ENCODE results near the gene DBET. TPM values are rescaled to one million over a fixed set of nuclear protein-coding genes. Genes with fewer than 3 reads are reported as not detected.
"Not testable (repeated sequence)": the region's sequence is repeated elsewhere in the genome, so short reads cannot be mapped to it uniquely, and the experiment has no call there.

Gene DBET
- total and polyA plus RNA-seq, 5 donors from 2014 or later, result not detected

GRCh38 chr4:190109390-190110011 is 45.2 kb downstream of the DBET start:
- not testable (repeated sequence) for ATAC-seq (ENCODE audit: low read depth in 2 of 2); H3K9me3 ChIP-seq (ENCODE audit: control insufficient read depth in 2 of 2, low read length in 2 of 2); H3K4me3 ChIP-seq (ENCODE audit: low read depth, low read length); H3K27ac ChIP-seq (ENCODE audit: insufficient read depth, low read length, poor library complexity, severe bottlenecking); DNase-seq; H3K9me3 Mint-ChIP-seq; H3K4me1 Mint-ChIP-seq; H3K27me3 ChIP-seq (ENCODE audit: control insufficient read depth, insufficient read depth, low read length); H3K36me3 ChIP-seq (ENCODE audit: control insufficient read depth, insufficient read depth, low read length); H3K4me1 ChIP-seq (ENCODE audit: control insufficient read depth, insufficient read depth, low read length, poor library complexity, severe bottlenecking); H3K4me3 Mint-ChIP-seq; H3K36me3 Mint-ChIP-seq; H3K27ac Mint-ChIP-seq; H3K27me3 Mint-ChIP-seq

GRCh38 chr4:190110033-190110432 is 45.7 kb downstream of the DBET start:
- H3K27ac ChIP-seq (ENCODE audit: insufficient read depth, low read length, poor library complexity, severe bottlenecking); H3K9me3 Mint-ChIP-seq; ATAC-seq (ENCODE audit: low read depth in 2 of 2); H3K27ac Mint-ChIP-seq; DNase-seq; H3K4me1 Mint-ChIP-seq; H3K4me1 ChIP-seq (ENCODE audit: control insufficient read depth, insufficient read depth, low read length, poor library complexity, severe bottlenecking); H3K27me3 Mint-ChIP-seq; H3K4me3 Mint-ChIP-seq; H3K9me3 ChIP-seq (ENCODE audit: control insufficient read depth in 2 of 2, low read length in 2 of 2); H3K36me3 Mint-ChIP-seq; H3K27me3 ChIP-seq (ENCODE audit: control insufficient read depth, insufficient read depth, low read length); H3K36me3 ChIP-seq (ENCODE audit: control insufficient read depth, insufficient read depth, low read length); H3K4me3 ChIP-seq (ENCODE audit: low read depth, low read length): not testable (repeated sequence)

GRCh38 chr4:190110570-190111295 is 46.4 kb downstream of the DBET start:
- not testable (repeated sequence) for H3K4me3 Mint-ChIP-seq; H3K27me3 Mint-ChIP-seq; H3K36me3 ChIP-seq (ENCODE audit: control insufficient read depth, insufficient read depth, low read length); H3K4me1 ChIP-seq (ENCODE audit: control insufficient read depth, insufficient read depth, low read length, poor library complexity, severe bottlenecking); H3K27ac ChIP-seq (ENCODE audit: insufficient read depth, low read length, poor library complexity, severe bottlenecking); H3K27ac Mint-ChIP-seq; H3K36me3 Mint-ChIP-seq; ATAC-seq (ENCODE audit: low read depth in 2 of 2); H3K27me3 ChIP-seq (ENCODE audit: control insufficient read depth, insufficient read depth, low read length); H3K9me3 ChIP-seq (ENCODE audit: control insufficient read depth in 2 of 2, low read length in 2 of 2); H3K4me3 ChIP-seq (ENCODE audit: low read depth, low read length); H3K9me3 Mint-ChIP-seq; DNase-seq; H3K4me1 Mint-ChIP-seq

GRCh38 chr4:190112879-190113278 is 48.6 kb downstream of the DBET start:
- not testable (repeated sequence) for H3K36me3 ChIP-seq (ENCODE audit: control insufficient read depth, insufficient read depth, low read length); DNase-seq; H3K27ac ChIP-seq (ENCODE audit: insufficient read depth, low read length, poor library complexity, severe bottlenecking); H3K4me1 ChIP-seq (ENCODE audit: control insufficient read depth, insufficient read depth, low read length, poor library complexity, severe bottlenecking); ATAC-seq (ENCODE audit: low read depth in 2 of 2); H3K27ac Mint-ChIP-seq; H3K9me3 Mint-ChIP-seq; H3K4me3 ChIP-seq (ENCODE audit: low read depth, low read length); H3K4me3 Mint-ChIP-seq; H3K9me3 ChIP-seq (ENCODE audit: control insufficient read depth in 2 of 2, low read length in 2 of 2); H3K27me3 Mint-ChIP-seq; H3K4me1 Mint-ChIP-seq; H3K36me3 Mint-ChIP-seq; H3K27me3 ChIP-seq (ENCODE audit: control insufficient read depth, insufficient read depth, low read length)

GRCh38 chr4:190114991-190115390 is 50.7 kb downstream of the DBET start:
- not testable (repeated sequence) for H3K27me3 ChIP-seq (ENCODE audit: control insufficient read depth, insufficient read depth, low read length); H3K36me3 Mint-ChIP-seq; H3K9me3 Mint-ChIP-seq; ATAC-seq (ENCODE audit: low read depth in 2 of 2); H3K27ac ChIP-seq (ENCODE audit: insufficient read depth, low read length, poor library complexity, severe bottlenecking); H3K4me3 Mint-ChIP-seq; H3K4me1 Mint-ChIP-seq; H3K27ac Mint-ChIP-seq; H3K4me3 ChIP-seq (ENCODE audit: low read depth, low read length); H3K4me1 ChIP-seq (ENCODE audit: control insufficient read depth, insufficient read depth, low read length, poor library complexity, severe bottlenecking); DNase-seq; H3K27me3 Mint-ChIP-seq; H3K36me3 ChIP-seq (ENCODE audit: control insufficient read depth, insufficient read depth, low read length); H3K9me3 ChIP-seq (ENCODE audit: control insufficient read depth in 2 of 2, low read length in 2 of 2)

Other genes starting within 250 kb of the DBET start
- 71.9 TPM for gene FRG1, start 123.6 kb upstream of the DBET start, total RNA-seq
- gene FRG1, start 123.6 kb upstream of the DBET start, polyA plus RNA-seq, result 10 to 100 TPM; 60.7 to 76.8 (median 72.2) TPM
- not detected for gene FRG2, start 37.2 kb upstream of the DBET start, total RNA-seq
- gene FRG2, start 37.2 kb upstream of the DBET start, polyA plus RNA-seq, result not detected
- not detected for gene DUX4, start 109.3 kb downstream of the DBET start, total RNA-seq
- gene DUX4, start 109.3 kb downstream of the DBET start, polyA plus RNA-seq, result not detected

Data from CD4-positive, CD25-positive, alpha-beta regulatory T cell (primary cell).